K562 (cell line): Measurements from ENCODE around the gene MRPL38. TPM values are rescaled to one million over a fixed set of nuclear protein-coding genes. Genes with fewer than 3 reads are reported as not detected.

Experiments
- ARID2 ChIP-seq: fragments of 450-650 bp; IDR thresholded peaks from 2 replicates; pipeline ENCODE4 v1.6.1; 2017; ENCODE audit warnings: antibody characterized with exemption, mild to moderate bottlenecking
- CSDE1 ChIP-seq, 2 experiments: fragments of 450-650 bp; IDR thresholded peaks; 2 replicates each; pipeline ENCODE4 v1.6.1; 2016; ENCODE audit warnings: mild to moderate bottlenecking in 1 of 2
- EWSR1 ChIP-seq: fragments of 450-650 bp; IDR thresholded peaks from 2 replicates; pipeline ENCODE4 v1.6.1; 2018; ENCODE audit warnings: borderline replicate concordance, mild to moderate bottlenecking, low read depth, moderate library complexity; ENCODE audit not compliant: partially characterized antibody
- FOXM1 ChIP-seq, 2 experiments: fragments of 450-650 bp in 1 of 2; sonication (generic) in 1 of 2; formaldehyde crosslinking in 1 of 2; IDR thresholded peaks; 2 replicates each; pipeline versions ENCODE4 v1.6.1 to v1.9.0; 2017 to 2022; ENCODE audit warnings: low read depth in 2 of 2, mild to moderate bottlenecking in 2 of 2, missing genetic modification reagents in 1 of 2, moderate library complexity in 1 of 2
- GMEB1 ChIP-seq: fragments of 250-450 bp; sonication (Bioruptor Pico); IDR thresholded peaks from 2 replicates; pipeline ENCODE4 v1.4.0; 2020; ENCODE audit warnings: mild to moderate bottlenecking
- KLF6 ChIP-seq: fragments of 250-450 bp; sonication (Bioruptor Pico); IDR thresholded peaks from 2 replicates; pipeline ENCODE4 v1.4.0; 2020; ENCODE audit warnings: mild to moderate bottlenecking, moderate library complexity, borderline replicate concordance
- MBD2 ChIP-seq: sonication (generic); IDR thresholded peaks from 2 replicates; pipeline ENCODE4 v1.6.1; 2016; ENCODE audit warnings: low read depth, borderline replicate concordance
- MEF2D ChIP-seq: conservative IDR thresholded peaks from 2 replicates; pipeline ENCODE4 v1.6.1; 2016; ENCODE audit warnings: low read depth, missing genetic modification characterization, missing compliant biosample characterization
- PRDM10 ChIP-seq: fragments of 450-650 bp; IDR thresholded peaks from 2 replicates; pipeline ENCODE4 v1.6.1; 2018; ENCODE audit not compliant: partially characterized antibody
- SNRNP70 ChIP-seq: fragments of 200-400 bp; formaldehyde crosslinking; optimal IDR thresholded peaks from 2 replicates; pipeline ENCODE3; 2017; ENCODE audit warnings: low read depth, low read length
- SUPT5H ChIP-seq: fragments of 450-650 bp; IDR thresholded peaks from 2 replicates; pipeline ENCODE4 v1.6.1; 2016
- THAP12 ChIP-seq: fragments of 250-450 bp; sonication (Bioruptor Pico); IDR thresholded peaks from 2 replicates; pipeline ENCODE4 v1.9.0; 2021; ENCODE audit warnings: mild to moderate bottlenecking, inconsistent platforms
- TRIM24 ChIP-seq, 2 experiments: fragments of 450-650 bp; IDR thresholded peaks; 2 replicates each; pipeline ENCODE4 v1.6.1; 2016
- TSHZ1 ChIP-seq: fragments of 250-450 bp; sonication (Bioruptor Pico); IDR thresholded peaks from 2 replicates; pipeline ENCODE4 v1.4.0; 2020; ENCODE audit warnings: mild to moderate bottlenecking, moderate library complexity
- ZNF253 ChIP-seq: fragments of 250-450 bp; sonication (Bioruptor Pico); conservative IDR thresholded peaks from 2 replicates; pipeline ENCODE4 v1.6.1; 2021; ENCODE audit warnings: mild to moderate bottlenecking
- ZNF41 ChIP-seq: fragments of 250-450 bp; sonication (Bioruptor Pico); conservative IDR thresholded peaks from 2 replicates; pipeline ENCODE4 v1.4.0; 2020; ENCODE audit warnings: mild to moderate bottlenecking
- polyA plus RNA-seq, 8 experiments: library from polyadenylated mRNA; depleted of rRNA in 4 of 8; stranded (reverse) in 5 of 8; unstranded in 3 of 8; fragments of >200 nt; fragmentation: Nextera tagmentation in 2 of 8; fragmentation: Illumina TruSeq in 1 of 8; extraction: Ambion mirVana in 2 of 8; extraction: Trizol in 1 of 8; gene quantifications; 2 replicates each; pipeline versions ENCODE4 v1.2.1 to v1.2.3, GENCODE V29; 2011 to 2014; ENCODE audit warnings: inconsistent platforms in 1 of 8, missing spikeins in 1 of 8
- total RNA-seq, 7 experiments: library from RNA; depleted of rRNA in 6 of 7; stranded (reverse); fragments of >200 nt in 6 of 7; fragmentation: Illumina TruSeq in 2 of 7; extraction: Trizol in 2 of 7; gene quantifications; 2 replicates each; pipeline versions ENCODE4 v1.2.1 to v1.2.3, GENCODE V29; 2011 to 2021; ENCODE audit warnings: low replicate concordance in 1 of 7

The MRPL38 gene
- total and polyA plus RNA-seq, 9 of the 15 experiments (the other 6 are each of a cell fraction or from before 2014, with no cell fraction given) = 4.5 to 154 (median 48.5) TPM

GRCh38 chr17:75855310-75856061 lies 49.2 kb downstream of the MRPL38 start, which contains the start of gene WBP2 (continued):
- TF ChIP-seq KLF6 (CRISPR knock-in tag) = no peak
- no peak; the same call in 1 of the 2 replicates for TF ChIP-seq MEF2D (tag)
- TF ChIP-seq TSHZ1 = no peak
- TF ChIP-seq ARID2 = 0 out of 2 replicates have a peak, but pooled peaks have one; percentile 22
- TF ChIP-seq SNRNP70 = no peak
- TF ChIP-seq ZNF253 (CRISPR knock-in tag) = no peak
- peak; percentile 95 for TF ChIP-seq SUPT5H
- TF ChIP-seq ZNF41 (CRISPR knock-in tag) = no peak
- peak; percentile 88 for TF ChIP-seq MBD2
- TF ChIP-seq GMEB1 = peak; percentile 52
- TF ChIP-seq FOXM1 (IDR thresholded peaks at IDR 0.05; ENCODE audit: low read depth) = peak; percentile 29; the same call in 1 of the 2 replicates
- no peak for TF ChIP-seq FOXM1 (CRISPR knock-in tag; IDR thresholded peaks at IDR 0.05; ENCODE audit: low read depth)
- TF ChIP-seq CSDE1 (IDR thresholded peaks at IDR 0.05) = no peak
- TF ChIP-seq PRDM10 = peak; percentile 48
- TF ChIP-seq EWSR1 = no peak
- no peak for TF ChIP-seq TRIM24 (IDR thresholded peaks at IDR 0.05)
- peak; percentile 62; the same call in 1 of the 2 replicates for TF ChIP-seq THAP12
